Activated CD8-positive, alpha-beta memory T cell treated with anti-CD3 and anti-CD28 coated beads for 36 hours (primary cell): ENCODE data around the gene LRRK1. TPM values are rescaled to one million over a fixed set of nuclear protein-coding genes. Genes with fewer than 3 reads are reported as not detected.
"Not testable (repeated sequence)": the region's sequence is repeated elsewhere in the genome, so short reads cannot be mapped to it uniquely, and the experiment has no call there.

ENCODE experiments used
- CTCF ChIA-PET: fragments of 350-600 bp; sonication (Branson Sonifier 250); formaldehyde crosslinking; loops from one replicate; lab custom pipeline; 2021; ENCODE audit warnings: antibody characterized with exemption; lab: Charles Lee
- POLR2A ChIA-PET: fragments of 350-600 bp; sonication (Branson Sonifier 250); formaldehyde crosslinking; loops from one replicate; lab custom pipeline; 2021; ENCODE audit warnings: antibody characterized with exemption; lab: Charles Lee
- total RNA-seq, 2 experiments: library from RNA; stranded (reverse); gene quantifications; one replicate each; pipeline ENCODE4 v1.2.3, GENCODE V29; 2021

The LRRK1 gene
- total RNA-seq, 2 experiments from 2014 or later, result 0.44 to 0.57 TPM

- ChIA-PET CTCF (interaction anchor here (0.7 to 3.7 kb wide), 2 partner anchors 78 to 173 kb away, joined by 3 to 17 read pairs; no protein-coding TSS in a partner anchor), POLR2A (no interaction called here)
Observed at GRCh38 chr15:101085311-101085700, 166.1 kb downstream of the LRRK1 start.

- POLR2A ChIA-PET, result no interaction called here
Observed at GRCh38 chr15:101086394-101087171, 167.4 kb downstream of the LRRK1 start.

GRCh38 chr15:101087172-101087769, 168.1 kb downstream of the LRRK1 start:
- POLR2A ChIA-PET, result no interaction called here
- CTCF ChIA-PET, result interaction anchor here (0.7 to 3.7 kb wide), 6 partner anchors 33 to 171 kb away, joined by 3 to 17 read pairs (median 4); partner anchors contain the start of gene CHSY1

More at GRCh38 chr15:101086394-101087171, 167.4 kb downstream of the LRRK1 start:
- CTCF ChIA-PET, result interaction anchor here (0.7 to 3.7 kb wide), 3 partner anchors 34 to 172 kb away, joined by 3 to 17 read pairs (median 4); no protein-coding TSS in a partner anchor

GRCh38 chr15:101088271-101088670, 169.1 kb downstream of the LRRK1 start:
- ChIA-PET POLR2A (no interaction called here), CTCF (interaction anchor here (0.5 to 1.7 kb wide), 9 partner anchors 28 to 214 kb away, joined by 3 to 13 read pairs (median 3); partner anchors contain the start of gene CHSY1)

GRCh38 chr15:101088788-101089578, 169.8 kb downstream of the LRRK1 start:
- POLR2A ChIA-PET, result no interaction called here

GRCh38 chr15:101089579-101090427, 170.6 kb downstream of the LRRK1 start:
- POLR2A ChIA-PET, result no interaction called here

More at GRCh38 chr15:101088788-101089578, 169.8 kb downstream of the LRRK1 start:
- CTCF ChIA-PET, result interaction anchor here (0.5 to 2.4 kb wide), 14 partner anchors 27 to 213 kb away, joined by 3 to 13 read pairs (median 4); partner anchors contain the start of gene CHSY1

GRCh38 chr15:101090428-101090790, 171.3 kb downstream of the LRRK1 start:
- ChIA-PET CTCF (interaction anchor here (0.8 to 2.4 kb wide), 10 partner anchors 71 to 170 kb away, joined by 3 to 12 read pairs (median 4); partner anchors contain the start of gene CHSY1), POLR2A (no interaction called here)

More at GRCh38 chr15:101089579-101090427, 170.6 kb downstream of the LRRK1 start:
- CTCF ChIA-PET, result interaction anchor here (0.6 to 2.4 kb wide), 11 partner anchors 71 to 171 kb away, joined by 3 to 12 read pairs (median 4); partner anchors contain the start of gene CHSY1

- CTCF ChIA-PET, result interaction anchor here (1.0 to 2.4 kb wide), 4 partner anchors 22 to 169 kb away, joined by 3 to 12 read pairs (median 4); no protein-coding TSS in a partner anchor
Observed at GRCh38 chr15:101091080-101092017, 172.2 kb downstream of the LRRK1 start.

GRCh38 chr15:101092156-101092866, 173.2 kb downstream of the LRRK1 start:
- ChIA-PET POLR2A (interaction anchor here (1.4 kb wide), 1 partner anchor 159 kb away, joined by 6 read pairs; the partner anchor contains the start of gene CHSY1), CTCF (interaction anchor here (1.0 to 1.3 kb wide), 3 partner anchors 21 to 77 kb away, joined by 3 to 6 read pairs (median 3); no protein-coding TSS in a partner anchor)

More at GRCh38 chr15:101091080-101092017, 172.2 kb downstream of the LRRK1 start:
- POLR2A ChIA-PET, result no interaction called here

GRCh38 chr15:101092867-101093202, 173.7 kb downstream of the LRRK1 start:
- CTCF ChIA-PET, result interaction anchor here (0.7 to 1.4 kb wide), 4 partner anchors 10 to 77 kb away, joined by 3 to 6 read pairs (median 4); no protein-coding TSS in a partner anchor
- POLR2A ChIA-PET, result interaction anchor here (1.4 kb wide), 1 partner anchor 159 kb away, joined by 6 read pairs; the partner anchor contains the start of gene CHSY1

GRCh38 chr15:101093958-101094357, 174.8 kb downstream of the LRRK1 start:
- POLR2A ChIA-PET, result interaction anchor here (0.6 to 1.4 kb wide), 2 partner anchors 33 to 158 kb away, joined by 3 to 6 read pairs; partner anchors contain the start of gene CHSY1

GRCh38 chr15:101095796-101096406, 176.7 kb downstream of the LRRK1 start:
- POLR2A ChIA-PET, CTCF ChIA-PET: not testable (repeated sequence)

More at GRCh38 chr15:101093958-101094357, 174.8 kb downstream of the LRRK1 start:
- CTCF ChIA-PET, result interaction anchor here (1.0 to 1.4 kb wide), 2 partner anchors 9 to 87 kb away, joined by 3 to 4 read pairs; no protein-coding TSS in a partner anchor

GRCh38 chr15:101097111-101097510, 178.0 kb downstream of the LRRK1 start:
- CTCF ChIA-PET, result no interaction called here
- POLR2A ChIA-PET, result no interaction called here

- POLR2A ChIA-PET, result no interaction called here
- CTCF ChIA-PET, result no interaction called here
Observed at GRCh38 chr15:101099183-101099582, 180.0 kb downstream of the LRRK1 start.

- ChIA-PET POLR2A (no interaction called here), CTCF (interaction anchor here (1.4 to 2.0 kb wide), 2 partner anchors 77 to 149 kb away, joined by 3 to 5 read pairs; no protein-coding TSS in a partner anchor)
Observed at GRCh38 chr15:101100118-101100517, 181.0 kb downstream of the LRRK1 start.
